ENCODE data around the gene ETV2.

GRCh38 chr19:35595928-35596327 is 45.6 kb upstream of the ETV2 start:
- TF ChIP-seq POLR2AphosphoS5 (IDR thresholded peaks at IDR 0.05; ENCODE audit: low read depth, low read length) (no peak), POLR2A (IDR thresholded peaks at IDR 0.05; ENCODE audit: low read depth, low read length) (no peak), SPI1 (IDR thresholded peaks at IDR 0.05; ENCODE audit: low read depth, low read length) (no peak), TAF1 (IDR thresholded peaks at IDR 0.05; ENCODE audit: low read depth, low read length) (no peak), POU2F2 (IDR thresholded peaks at IDR 0.05; ENCODE audit: low read depth, low read length) (no peak), PAX5 (IDR thresholded peaks at IDR 0.05; ENCODE audit: insufficient read depth, low read length, severe bottlenecking) (no peak)
